Endodermal cell (in vitro differentiated cells): ENCODE measurements around the gene CCNT1. TPM values are rescaled to one million over a fixed set of nuclear protein-coding genes. Genes with fewer than 3 reads are reported as not detected.
A peak's percentile ranks its signal among the peaks of the same experiment; 100 is the strongest.

Experiments
- DNase-seq: peaks from one replicate; pipeline ENCODE4 v3.0.0-alpha.2; 2017
- H3K27ac ChIP-seq: 2 replicates; pipeline ENCODE4 v1.5.1; 2013; ENCODE audit warnings: mild to moderate bottlenecking, low read depth, low read length, moderate library complexity
- H3K27me3 ChIP-seq: 2 replicates; pipeline ENCODE4 v1.6.1; 2013; ENCODE audit warnings: mild to moderate bottlenecking, low read length, moderate library complexity; ENCODE audit not compliant: insufficient read depth, control insufficient read depth, poor library complexity, severe bottlenecking
- H3K36me3 ChIP-seq: 2 replicates; pipeline ENCODE4 v1.7.0; 2013; ENCODE audit warnings: mild to moderate bottlenecking, low read length, moderate library complexity; ENCODE audit not compliant: control insufficient read depth, insufficient read depth
- H3K4me1 ChIP-seq: one replicate; pipeline ENCODE4 v1.7.0; 2013; ENCODE audit warnings: low read length; ENCODE audit not compliant: control insufficient read depth, insufficient read depth
- H3K4me3 ChIP-seq: 2 replicates; pipeline ENCODE4 v1.5.1; 2013; ENCODE audit warnings: mild to moderate bottlenecking, low read length, moderate library complexity
- H3K9ac ChIP-seq: 2 replicates; pipeline ENCODE4 v1.6.1; 2013; ENCODE audit warnings: mild to moderate bottlenecking, low read length, moderate library complexity; ENCODE audit not compliant: poor library complexity, severe bottlenecking; ENCODE audit errors: extremely low read depth
- H3K9me3 ChIP-seq: 2 replicates; pipeline ENCODE4 v1.6.1; 2013; ENCODE audit warnings: mild to moderate bottlenecking, low read length, moderate library complexity; ENCODE audit not compliant: control insufficient read depth
- H3K27ac Mint-ChIP-seq: 2 replicates; pipeline ENCODE4 v1.8.0; 2020; ENCODE audit warnings: mixed read lengths
- H3K27me3 Mint-ChIP-seq: 2 replicates; pipeline ENCODE4 v1.8.0; 2021; ENCODE audit warnings: mild to moderate bottlenecking, mixed read lengths; ENCODE audit not compliant: insufficient read depth
- H3K36me3 Mint-ChIP-seq: 2 replicates; pipeline ENCODE4 v1.8.0; 2020; ENCODE audit warnings: low read depth, mixed read lengths
- H3K4me1 Mint-ChIP-seq: 2 replicates; pipeline ENCODE4 v1.8.0; 2020; ENCODE audit warnings: mixed read lengths
- H3K4me3 Mint-ChIP-seq: 2 replicates; pipeline ENCODE4 v1.8.0; 2020; ENCODE audit warnings: mild to moderate bottlenecking, moderate library complexity, mixed read lengths
- H3K9me3 Mint-ChIP-seq: 2 replicates; pipeline ENCODE4 v1.8.0; 2020; ENCODE audit warnings: mild to moderate bottlenecking, mixed read lengths
- CTCF ChIP-seq: fragments of 200-600 bp; sonication (generic); conservative IDR thresholded peaks from 2 replicates; pipeline ENCODE4 v1.5.0; 2021; ENCODE audit warnings: antibody characterized with exemption, mild to moderate bottlenecking
- WGBS, 2 experiments: methylation state at CpG; one replicate each; pipeline versions ENCODE4 v1.1.5 to v1.1.7; 2013; ENCODE audit warnings: missing lambda C conversion rate in 2 of 2, mixed read lengths in 1 of 2; ENCODE audit not compliant: insufficient coverage in 1 of 2, insufficient read length in 1 of 2; 5-methylcytosine and 5-hydroxymethylcytosine counted together
- total RNA-seq, 2 donors: library from RNA; stranded (reverse); fragmentation: NEBNext Ultra II Directional in 1 of 2; extraction: Animal tissue kit (Norgen Biotek cat#: 25700) in 1 of 2; gene quantifications; 2 replicates in 1 of 2; 3 replicates in 1 of 2; pipeline ENCODE4 v1.2.1, GENCODE V29; 2021

CCNT1 gene
- total RNA-seq, 2 donors from 2014 or later: 43.0 to 54.0 TPM

- no peaks in the 10 kb centered on the region for H3K27me3 Mint-ChIP-seq
- H3K27ac Mint-ChIP-seq: no peak overlapping the region
These were observed 42.2 kb upstream of the CCNT1 start for GRCh38 chr12:48758737-48759136.

GRCh38 chr12:48758186-48758585 is 41.7 kb upstream of the CCNT1 start:
- H3K27me3 ChIP-seq: no peaks in the 10 kb centered on the region
- H3K27ac ChIP-seq: no peak overlapping the region
- DNase-seq: no peak
- no peaks in the 10 kb centered on the region for H3K9me3 ChIP-seq
- Mint-ChIP-seq H3K27ac (no peak overlapping the region), H3K9me3 (no peaks in the 10 kb centered on the region), H3K4me1 (peaks cover 2% of the 10 kb centered on the region), H3K4me3 (no peak overlapping the region), H3K36me3 (no peaks in the 10 kb centered on the region), H3K27me3 (no peaks in the 10 kb centered on the region)
- WGBS, 2 experiments: 86 to 88% methylated on average over 4 of the region's 4 CpGs
- no peak overlapping the region for H3K4me3 ChIP-seq
- TF ChIP-seq CTCF: peak; percentile 23
- no peak overlapping the region for H3K9ac ChIP-seq
- H3K36me3 ChIP-seq: no peaks in the 10 kb centered on the region
- H3K4me1 ChIP-seq: no peaks in the 10 kb centered on the region

More at GRCh38 chr12:48758737-48759136, 42.2 kb upstream of the CCNT1 start:
- H3K9me3 Mint-ChIP-seq: no peaks in the 10 kb centered on the region
- H3K9me3 ChIP-seq: no peaks in the 10 kb centered on the region
- no peak overlapping the region for H3K27ac ChIP-seq
- no peak overlapping the region for H3K4me3 Mint-ChIP-seq
- no peaks in the 10 kb centered on the region for H3K36me3 ChIP-seq
- H3K4me1 Mint-ChIP-seq: no peaks in the 10 kb centered on the region
- no peak overlapping the region for H3K9ac ChIP-seq
- no peaks in the 10 kb centered on the region for H3K27me3 ChIP-seq
- no peaks in the 10 kb centered on the region for H3K36me3 Mint-ChIP-seq
- TF ChIP-seq CTCF: no peak
- DNase-seq: no peak
- H3K4me1 ChIP-seq: no peaks in the 10 kb centered on the region
- H3K4me3 ChIP-seq: no peak overlapping the region

- H3K9me3 Mint-ChIP-seq: no peaks in the 10 kb centered on the region
- WGBS, 2 experiments: 57% methylated on average over 2 of the region's 2 CpGs; no CpG with 5 or more reads in 1 of the 2 experiments
- no peaks in the 10 kb centered on the region for H3K4me1 ChIP-seq
- peaks cover 2% of the 10 kb centered on the region for H3K4me1 Mint-ChIP-seq
- H3K9ac ChIP-seq: no peak overlapping the region
- no peak overlapping the region for H3K4me3 ChIP-seq
- H3K27ac Mint-ChIP-seq: no peak overlapping the region
- peaks cover 6% of the 10 kb centered on the region for H3K27me3 Mint-ChIP-seq
- H3K36me3 ChIP-seq: no peaks in the 10 kb centered on the region
- DNase-seq: no peak
- H3K36me3 Mint-ChIP-seq: no peaks in the 10 kb centered on the region
- no peak overlapping the region for H3K4me3 Mint-ChIP-seq
- H3K27me3 ChIP-seq: no peaks in the 10 kb centered on the region
- no peaks in the 10 kb centered on the region for H3K9me3 ChIP-seq
- no peak for TF ChIP-seq CTCF
- no peak overlapping the region for H3K27ac ChIP-seq
These were observed 34.4 kb upstream of the CCNT1 start for GRCh38 chr12:48750769-48751356.
